IPS-NIHi11 (cell line): ENCODE data around the gene DRC3.
A peak's percentile ranks its signal among the peaks of the same experiment; 100 is the strongest.
"Not testable (repeated sequence)": the region's sequence is repeated elsewhere in the genome, so short reads cannot be mapped to it uniquely, and the experiment has no call there.

Source experiments
- DNase-seq: peaks from one replicate; pipeline ENCODE4 v3.0.0; 2012; ENCODE audit warnings: mixed read lengths, low spot score

The DRC3 gene, protein sequence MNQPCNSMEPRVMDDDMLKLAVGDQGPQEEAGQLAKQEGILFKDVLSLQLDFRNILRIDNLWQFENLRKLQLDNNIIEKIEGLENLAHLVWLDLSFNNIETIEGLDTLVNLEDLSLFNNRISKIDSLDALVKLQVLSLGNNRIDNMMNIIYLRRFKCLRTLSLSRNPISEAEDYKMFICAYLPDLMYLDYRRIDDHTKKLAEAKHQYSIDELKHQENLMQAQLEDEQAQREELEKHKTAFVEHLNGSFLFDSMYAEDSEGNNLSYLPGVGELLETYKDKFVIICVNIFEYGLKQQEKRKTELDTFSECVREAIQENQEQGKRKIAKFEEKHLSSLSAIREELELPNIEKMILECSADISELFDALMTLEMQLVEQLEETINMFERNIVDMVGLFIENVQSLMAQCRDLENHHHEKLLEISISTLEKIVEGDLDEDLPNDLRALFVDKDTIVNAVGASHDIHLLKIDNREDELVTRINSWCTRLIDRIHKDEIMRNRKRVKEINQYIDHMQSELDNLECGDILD

DNA sequence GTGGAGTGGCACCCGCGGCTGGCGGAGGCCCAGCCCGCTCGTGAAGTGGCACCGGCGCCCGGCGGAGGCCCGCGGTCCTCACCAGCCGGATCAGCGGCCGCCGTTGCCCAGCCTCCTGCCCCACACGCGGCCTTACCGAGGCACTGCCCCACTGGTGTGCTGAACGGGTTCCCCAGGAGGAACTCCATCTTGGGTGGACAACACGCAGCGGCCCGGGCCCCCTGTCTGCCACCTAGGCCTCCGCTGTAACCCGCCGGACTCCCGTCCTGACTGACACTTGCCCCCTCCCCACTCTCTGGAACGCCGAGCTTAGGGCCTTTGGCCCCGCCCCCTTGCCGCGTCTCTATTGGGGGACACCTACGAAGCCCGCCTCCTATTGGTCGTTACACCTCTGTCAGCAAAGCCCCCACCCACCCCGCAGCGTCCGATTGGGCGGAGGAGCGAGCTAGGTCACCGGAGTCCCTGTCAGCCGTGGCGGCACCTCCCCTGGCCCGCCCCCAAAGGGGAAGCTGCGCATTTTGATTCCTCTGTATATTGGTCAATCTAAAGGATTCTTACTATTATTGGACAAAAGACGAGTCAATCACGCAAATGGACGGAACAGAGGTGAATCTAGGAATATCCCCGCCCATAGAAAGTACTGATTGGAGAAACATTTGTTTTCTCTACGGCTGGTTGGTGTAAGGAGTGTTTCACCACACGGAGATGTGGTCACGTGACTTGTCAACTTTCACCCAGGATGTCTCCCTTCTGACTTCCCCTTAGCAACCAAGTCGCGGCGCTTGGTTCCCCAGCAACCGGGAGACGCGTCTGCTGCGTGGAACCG, at the start of gene DRC3, which contains the start of gene TOM1L2:
DRC3 (plus strand) TSS at position 737 of the 826 bp plus-strand sequence. CDS start 4,737 bp downstream, outside the sequence.
TOM1L2 (minus strand) TSS at position 275 of the 826 bp plus-strand sequence; CDS start at position 188, 87 bp downstream.
- DNase-seq, result peak; percentile 98

DNA sequence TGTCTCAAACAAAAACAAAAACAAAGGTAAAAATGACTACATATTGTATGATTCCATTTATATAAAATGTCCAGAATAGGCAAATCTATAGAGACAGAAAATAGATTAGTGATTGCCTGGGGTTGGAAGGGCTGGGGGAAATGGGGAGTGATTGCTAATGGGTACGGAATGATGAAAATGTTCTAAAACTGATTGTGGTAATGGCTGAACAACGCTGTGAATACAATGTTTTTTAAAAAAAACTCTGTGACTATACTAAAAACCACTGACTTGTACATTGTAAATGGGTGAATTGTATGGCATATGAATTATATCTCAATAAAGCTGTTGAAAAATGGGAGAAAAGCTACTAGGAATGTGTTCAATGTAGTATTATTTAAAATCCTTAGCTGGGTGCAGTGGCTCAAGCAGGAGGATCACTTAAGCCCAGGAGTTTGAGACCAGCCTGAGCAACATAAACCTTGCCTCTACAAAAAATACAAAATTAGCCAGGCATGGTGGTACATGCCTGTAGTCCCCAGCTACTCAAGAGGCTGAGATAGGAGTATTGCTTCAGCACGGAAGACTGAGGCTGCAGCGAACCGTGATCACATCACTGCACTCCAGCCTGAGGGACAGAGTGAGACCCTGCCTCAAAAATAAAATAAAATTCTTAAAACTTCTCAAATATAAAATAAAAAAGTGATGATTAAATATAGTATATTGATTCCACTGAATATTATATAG, 48.4 kb upstream of the DRC3 start:
- DNase-seq, result no peak

DNA sequence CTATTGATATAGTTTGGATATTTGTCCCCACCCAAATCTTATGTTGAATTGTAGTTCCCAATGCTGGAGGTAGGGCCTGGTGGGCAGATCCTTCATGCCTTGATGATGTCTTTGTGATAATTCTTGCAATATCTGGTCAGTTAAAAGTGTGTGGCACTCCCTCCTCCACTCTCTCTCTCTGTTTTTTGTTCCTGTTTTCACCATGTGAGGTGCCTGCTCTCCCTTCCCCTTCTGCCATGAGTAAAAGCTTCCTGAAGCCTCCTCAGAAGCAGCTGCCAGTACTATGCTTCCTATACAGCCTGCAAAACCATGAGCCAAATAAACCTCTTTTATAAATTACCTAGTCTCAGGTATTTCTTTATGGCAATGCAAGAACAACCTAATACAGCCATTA, 47.8 kb upstream of the DRC3 start:
- DNase-seq, result no peak

DNA sequence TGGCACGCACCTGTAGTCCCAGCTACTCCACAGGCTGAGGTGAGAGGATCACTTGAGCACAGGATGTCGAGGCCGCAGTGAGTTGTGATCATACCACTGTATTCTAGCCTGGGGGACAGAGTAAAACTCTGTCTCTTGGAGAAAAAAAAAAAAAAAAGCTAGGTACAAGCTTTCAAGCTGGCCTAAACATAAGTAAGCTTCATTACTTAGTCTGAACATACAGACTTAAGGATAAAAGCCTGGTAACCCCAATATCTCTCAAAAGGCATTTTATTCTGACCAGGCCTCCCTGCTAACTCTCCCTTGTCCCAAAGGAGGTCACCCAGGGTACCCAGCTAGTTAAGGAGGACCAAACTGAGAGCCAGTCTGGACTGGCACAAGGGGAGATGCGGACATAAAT, 46.6 kb upstream of the DRC3 start:
- no peak for DNase-seq

DNA sequence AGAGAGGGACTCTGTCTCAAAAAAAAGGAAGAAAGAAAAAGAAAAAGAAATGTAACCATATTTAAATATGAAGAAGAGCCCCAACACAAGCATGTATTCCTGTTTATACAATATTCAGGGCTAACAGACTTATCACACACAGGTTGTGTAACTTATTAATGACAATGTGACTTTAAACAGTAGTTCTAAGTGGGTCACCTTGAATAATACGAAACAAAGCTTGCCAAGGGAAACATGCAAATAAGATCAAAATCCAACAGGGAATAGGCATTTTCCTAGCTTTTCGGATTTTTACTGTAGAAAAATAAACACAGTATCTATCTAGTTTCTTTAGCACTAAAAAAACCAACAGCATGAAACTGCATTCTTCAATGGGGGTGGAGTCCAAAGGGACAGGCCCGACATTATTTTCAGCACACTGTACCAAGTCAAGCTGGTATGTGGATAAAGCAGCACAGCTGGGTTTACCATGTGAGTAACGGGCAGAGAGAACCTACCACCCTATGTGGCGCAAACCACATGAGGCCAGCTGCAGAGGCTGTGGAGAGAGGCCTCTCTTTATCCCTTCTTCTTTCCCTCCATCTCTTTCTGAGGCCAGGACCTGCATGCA, 45.7 kb upstream of the DRC3 start:
- DNase-seq, result no peak

DNA sequence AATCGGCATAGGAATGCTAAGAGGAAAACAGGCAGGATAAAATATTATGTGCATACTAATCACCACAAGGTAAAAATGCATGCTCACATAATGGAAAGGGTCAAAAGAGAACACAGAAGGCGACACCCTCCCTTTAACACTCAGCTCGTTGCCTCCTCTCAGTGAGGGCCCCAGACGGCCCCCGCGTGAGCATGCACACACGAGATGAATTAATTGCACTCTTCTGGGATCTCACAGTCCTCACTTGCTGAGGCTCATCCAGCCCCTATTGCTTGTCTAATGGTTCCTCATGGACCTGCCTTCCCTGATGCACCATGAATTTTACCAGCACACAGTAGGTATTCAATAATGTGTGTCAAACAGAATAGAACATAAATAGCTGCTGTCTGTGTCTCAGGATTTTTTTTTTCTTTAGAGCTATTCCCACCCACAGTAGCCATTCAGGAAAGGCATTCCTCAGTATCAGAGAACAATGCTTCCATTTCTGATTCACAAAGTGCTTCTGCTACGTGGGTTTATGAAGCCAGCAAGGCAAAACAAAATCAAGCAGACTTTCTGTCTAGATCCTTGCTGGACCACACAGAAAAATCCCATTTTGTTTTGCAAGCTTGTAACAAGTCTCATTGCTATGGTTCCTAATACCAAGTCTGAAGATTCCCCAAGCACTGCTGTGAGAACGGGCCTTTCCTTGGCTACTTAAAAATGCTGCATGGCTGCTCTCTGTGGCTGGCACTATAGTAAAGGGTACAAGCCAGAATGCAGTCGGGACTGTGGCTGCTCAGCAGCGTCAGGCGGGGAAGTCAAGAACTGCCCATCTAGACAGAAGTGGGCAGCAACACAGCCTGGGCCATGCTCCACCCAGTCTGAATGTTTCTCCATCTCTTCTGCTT, 44.0 kb upstream of the DRC3 start:
- DNase-seq, result no peak

DNA sequence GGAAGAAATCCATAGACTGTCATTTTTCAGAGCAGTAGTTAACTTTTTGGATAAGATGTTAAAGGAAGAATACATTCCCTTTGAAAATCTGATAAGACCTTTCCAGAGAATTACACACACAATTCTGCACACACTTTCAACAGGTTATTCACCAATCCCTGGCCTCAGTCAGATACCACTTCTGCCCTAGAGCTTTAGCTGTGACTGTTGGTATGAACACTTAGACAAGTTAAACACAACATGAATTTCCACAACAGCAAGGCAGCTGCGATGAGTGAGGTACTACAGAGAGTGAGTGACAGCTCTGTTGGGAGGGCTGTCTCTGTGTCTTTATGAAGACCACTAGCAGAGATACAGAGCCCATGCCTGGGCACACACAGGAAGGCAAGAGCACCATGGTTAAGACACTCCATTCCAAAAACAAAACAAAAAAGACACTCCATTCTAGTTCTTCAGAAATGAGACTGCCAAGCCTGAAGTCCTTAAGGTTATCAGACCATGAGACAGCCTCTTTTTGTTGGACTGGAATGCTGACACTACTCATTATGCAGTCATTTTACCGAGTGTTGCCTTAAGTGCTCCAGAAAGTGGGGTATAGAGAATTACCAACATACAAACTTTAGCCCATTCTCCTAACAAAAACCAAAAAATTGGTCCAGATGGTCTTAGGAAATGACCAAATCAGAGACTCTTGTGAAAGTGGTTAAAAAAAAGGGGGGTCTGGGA, 42.8 kb upstream of the DRC3 start:
- no peak for DNase-seq

DNA sequence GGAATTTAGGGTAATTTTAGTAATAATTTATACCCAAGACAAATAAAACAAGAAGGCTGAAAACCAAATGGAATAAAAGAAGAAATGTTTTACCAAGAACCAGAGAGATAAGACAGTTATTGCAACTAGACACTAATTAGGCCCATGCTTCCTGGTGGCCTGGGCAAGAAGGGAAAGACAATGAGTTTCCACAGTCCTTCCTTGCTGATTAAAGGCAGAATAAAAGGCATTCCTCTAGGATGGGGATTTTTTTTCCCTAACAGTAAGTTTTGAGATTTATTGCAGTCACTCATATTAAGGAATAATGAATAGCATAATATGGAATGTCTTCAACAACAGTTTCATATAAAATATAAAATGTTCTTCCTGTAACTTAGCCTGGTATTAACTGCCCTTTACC, 42.0 kb upstream of the DRC3 start:
- no peak for DNase-seq

DNA sequence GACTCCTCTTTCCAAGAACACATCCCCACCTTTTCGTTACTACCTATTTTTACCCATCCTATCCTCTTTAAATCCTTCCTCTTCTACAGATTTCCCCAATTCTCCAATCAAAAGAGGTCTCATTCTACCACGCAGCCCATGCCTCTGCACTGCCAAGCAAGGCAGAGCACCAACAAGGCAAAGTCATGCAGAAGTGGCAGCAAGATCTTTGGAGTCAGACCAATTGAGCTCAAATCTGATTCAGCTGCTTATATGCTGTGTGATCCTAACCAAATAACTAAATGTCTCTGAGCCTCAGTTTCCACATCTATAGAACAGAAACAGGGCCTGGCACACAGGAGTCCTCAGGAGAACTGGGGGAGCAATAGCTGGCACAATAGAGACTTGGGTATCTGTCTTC, 41.5 kb upstream of the DRC3 start:
- DNase-seq, result no peak

DNA sequence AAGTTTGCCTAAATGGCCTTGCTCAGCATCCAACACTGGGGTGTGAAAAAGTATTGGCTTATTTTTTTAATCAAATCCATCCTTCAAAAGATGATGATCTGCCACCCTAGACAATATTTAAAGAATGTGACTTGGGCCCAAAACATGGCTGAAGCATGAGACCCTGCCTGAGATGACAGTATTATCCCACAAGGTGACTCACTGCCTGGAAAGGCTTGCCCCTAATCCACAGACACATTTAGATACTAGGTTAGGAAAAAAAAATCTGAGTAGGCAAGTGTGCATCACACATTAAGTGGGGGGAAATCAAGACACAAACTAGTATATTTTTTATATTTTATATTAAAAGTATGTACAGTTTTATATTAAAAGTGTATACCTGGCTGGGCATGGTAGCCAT, 38.9 kb upstream of the DRC3 start:
- DNase-seq, result no peak

DNA sequence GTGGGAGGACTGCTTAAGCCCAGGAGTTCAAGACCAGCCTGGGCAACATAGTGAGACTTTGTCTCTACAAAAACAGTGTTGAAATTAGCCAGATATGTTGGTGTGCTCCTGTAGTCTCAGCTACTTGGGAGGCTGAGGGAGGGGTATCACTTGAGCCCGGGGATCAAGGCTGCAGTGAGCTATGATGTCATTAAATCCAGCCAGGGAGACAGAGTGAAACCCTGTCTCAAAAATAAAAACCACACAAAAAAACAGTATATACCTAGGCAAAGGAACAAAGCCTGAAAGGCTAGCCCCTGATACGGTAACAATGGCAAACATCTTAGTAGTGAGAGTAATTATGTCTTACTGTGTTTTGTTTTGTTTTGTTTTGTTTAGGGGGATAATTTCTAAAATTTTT, 38.4 kb upstream of the DRC3 start:
- no peak for DNase-seq

DNA sequence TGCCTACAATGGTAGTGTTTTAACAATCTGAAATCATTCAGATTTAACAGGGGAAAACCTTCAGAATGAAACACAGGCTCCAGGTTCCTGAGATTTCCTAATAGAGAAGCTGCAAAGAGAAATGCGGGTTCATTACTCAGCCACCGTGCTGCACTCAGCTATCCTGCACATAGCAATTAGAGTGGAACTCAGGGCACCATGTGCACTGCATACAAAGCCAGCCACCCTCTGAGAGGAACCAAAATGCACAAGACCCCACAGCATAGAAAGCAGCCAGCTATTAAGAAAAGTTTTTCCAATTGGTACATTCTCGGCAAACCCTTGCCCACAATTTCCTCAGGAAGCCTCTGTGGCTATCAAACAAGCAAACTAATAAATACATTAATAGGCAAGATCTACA, 37.9 kb upstream of the DRC3 start:
- DNase-seq, result no peak

DNA sequence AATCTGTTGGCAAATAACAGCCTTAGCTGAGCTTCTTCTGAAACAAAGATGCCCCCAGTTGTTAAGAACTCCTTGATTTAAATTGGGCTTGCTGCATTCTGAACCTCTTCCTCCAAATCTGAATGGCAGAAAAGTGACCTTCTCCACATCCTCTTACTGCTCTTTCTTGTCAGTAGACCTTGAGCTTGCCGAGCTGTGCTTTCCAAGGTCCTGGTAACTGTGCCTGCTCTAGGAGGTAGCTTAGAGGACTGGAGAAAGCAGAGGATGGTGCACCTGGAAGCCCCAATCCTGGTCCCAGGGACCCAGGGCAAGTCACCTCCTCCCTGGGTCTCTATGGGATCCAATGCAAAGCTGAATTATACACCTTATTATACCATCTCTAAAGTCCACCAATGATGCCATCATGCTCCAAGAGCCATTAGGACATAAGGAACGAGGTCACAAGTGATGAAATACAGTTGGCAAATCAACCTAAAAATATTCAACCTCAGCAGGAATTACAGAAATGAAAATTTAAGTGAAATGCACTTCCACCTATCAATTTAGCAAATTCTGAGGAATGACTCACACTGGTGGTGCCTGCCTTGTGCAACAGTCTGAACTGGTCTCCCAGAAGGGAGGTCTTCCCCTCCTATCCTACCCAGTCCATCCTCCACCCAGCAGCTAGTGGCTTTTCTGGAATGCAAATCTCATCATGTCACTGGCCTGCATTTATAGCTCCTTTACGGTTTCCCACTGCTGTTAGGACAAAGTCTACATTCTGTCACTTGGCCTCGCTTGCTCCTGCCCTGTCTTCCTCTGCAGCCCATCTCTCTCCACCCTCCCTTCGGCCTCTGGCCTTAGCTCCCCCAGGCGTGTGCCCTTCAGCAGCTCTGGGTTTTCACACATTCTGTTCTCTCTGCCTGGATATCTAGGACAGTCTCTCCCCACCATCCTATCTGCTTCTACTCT, 37.1 kb upstream of the DRC3 start:
- no peak for DNase-seq

DNA sequence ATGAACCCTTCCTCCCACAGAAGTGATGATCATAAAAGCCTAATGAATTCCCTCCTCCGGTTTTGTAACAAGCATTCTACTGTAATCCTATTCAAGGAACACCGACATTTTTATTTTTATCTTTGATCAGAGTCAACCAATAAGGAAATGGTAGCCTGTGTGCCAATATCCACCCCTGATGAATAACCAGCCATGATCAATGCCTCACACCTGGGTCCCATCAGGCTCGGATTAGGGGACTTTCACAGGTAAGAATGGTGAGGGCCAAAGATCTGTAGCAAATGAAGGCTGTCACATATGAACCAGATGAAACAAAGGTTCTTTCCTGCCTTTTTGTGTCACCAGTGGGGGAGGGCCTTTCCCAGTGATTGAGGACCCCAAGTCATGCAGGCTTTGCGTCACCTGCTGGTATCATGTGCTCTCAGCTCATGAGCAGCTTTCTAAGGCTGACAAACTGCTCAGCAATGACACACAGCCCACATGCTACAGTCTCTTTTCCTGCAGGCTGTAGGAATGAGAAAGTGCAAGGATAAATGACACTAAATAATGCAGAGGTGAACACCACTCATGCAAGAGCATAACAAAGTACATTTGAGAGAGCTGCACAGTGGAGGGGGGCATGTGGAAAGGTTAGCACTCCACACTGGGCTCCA, 35.3 kb upstream of the DRC3 start:
- DNase-seq, result no peak

DNA sequence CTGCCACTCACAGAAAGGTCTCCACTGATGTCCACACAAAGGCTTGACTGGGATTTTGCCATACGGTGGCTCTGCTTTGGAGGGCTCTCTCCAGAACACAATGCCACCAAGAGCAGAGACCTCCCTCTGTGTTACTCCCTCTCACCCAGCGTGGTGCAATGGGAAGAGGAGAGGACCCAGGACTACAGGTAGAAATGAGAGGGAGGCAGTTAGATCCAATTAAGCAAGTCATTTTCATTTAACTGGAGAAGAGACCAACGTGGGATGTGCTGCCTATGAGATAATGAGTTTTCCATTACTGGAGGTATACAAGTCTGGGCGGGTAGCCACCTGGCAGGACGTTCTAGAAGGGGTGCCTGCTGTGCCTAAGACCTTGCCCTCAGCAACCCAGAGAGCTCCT, 34.7 kb upstream of the DRC3 start:
- DNase-seq, result no peak

DNA sequence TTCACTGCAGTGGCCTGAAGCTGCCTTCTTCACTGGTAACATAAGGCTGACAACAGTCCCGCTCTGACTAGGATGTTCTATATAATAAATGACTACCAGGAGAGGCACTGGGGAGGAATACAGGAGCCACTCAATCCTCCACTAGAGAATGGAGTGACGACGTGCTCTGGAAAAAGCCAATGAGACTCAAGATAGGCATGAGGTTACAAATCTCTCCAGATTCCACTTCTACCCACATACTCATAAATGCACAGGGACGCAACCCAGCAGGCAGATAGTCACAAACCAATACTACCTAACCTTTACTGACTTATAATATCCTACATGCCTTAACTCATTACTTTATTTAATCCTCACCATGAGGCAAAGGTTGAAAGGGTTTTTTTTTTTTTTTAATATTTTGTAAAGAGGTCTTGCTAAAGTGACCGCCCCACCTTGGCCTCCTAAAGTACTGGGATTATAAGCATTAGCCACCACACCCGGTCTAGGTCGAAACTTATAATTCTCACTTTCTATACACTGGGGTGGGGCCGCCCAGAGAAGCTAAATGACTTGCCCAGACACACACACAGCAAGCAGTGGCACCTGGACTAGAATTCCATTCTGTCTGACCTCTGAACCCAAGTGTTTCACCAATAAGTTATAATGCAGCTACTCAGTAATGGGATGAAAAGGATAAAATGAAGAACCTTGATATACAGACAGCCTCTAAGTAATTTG, 34.1 kb upstream of the DRC3 start:
- DNase-seq, result no peak

DNA sequence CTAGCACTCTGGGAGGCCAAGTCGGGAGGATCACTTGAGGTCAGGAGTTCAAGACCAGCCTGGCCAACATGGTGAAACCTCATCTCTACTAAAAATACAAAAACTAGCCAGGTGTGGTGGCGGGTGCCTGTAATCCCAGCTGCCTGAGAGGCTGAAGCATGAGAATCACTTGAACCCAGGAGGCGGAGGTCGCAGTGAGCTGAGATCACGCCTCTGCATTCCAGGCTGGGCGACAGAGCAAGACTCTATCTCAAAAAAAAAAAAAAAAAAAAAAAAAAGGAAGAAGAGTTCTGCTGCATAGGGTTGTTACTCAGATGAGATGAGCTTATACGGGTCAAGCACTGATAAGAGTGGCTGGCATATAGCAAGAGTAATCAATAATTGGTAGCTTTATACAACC, 32.7 kb upstream of the DRC3 start:
- not testable (repeated sequence) for DNase-seq

DNA sequence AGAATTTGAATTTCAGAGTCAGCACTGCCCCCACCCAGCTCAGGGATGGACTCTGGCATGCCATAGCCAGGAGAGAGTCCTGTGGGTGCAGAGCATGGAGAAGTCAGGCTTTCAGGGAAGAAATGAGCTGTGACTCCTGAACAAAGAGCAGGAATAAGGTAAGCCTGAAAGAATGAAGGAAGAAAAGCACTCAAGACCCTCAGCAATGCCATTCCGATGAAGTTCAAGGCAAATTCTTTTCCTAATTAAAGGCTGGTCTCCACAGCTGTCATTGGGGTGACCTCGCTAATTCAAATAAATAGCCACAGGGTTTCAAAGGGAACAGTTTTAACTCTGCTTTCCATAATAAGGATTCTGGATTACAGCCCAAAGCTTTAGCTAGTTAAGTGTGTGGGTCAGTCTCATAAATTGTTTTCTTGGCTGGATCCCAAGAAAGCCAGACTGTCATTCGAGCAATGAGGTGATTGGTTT, 32.2 kb upstream of the DRC3 start:
- DNase-seq, result peak; percentile 43
